ENCODE measurements around the gene MAP1LC3B2. TPM values are rescaled to one million over a fixed set of nuclear protein-coding genes. Genes with fewer than 3 reads are reported as not detected.

The MAP1LC3B2 gene
- total and polyA plus RNA-seq, 2 of the 13 experiments (the other 11 are each of a cell fraction or from before 2014, with no cell fraction given): 0.60 to 2.2 TPM

GRCh38 chr12:116589581-116589980 is 30.4 kb downstream of the MAP1LC3B2 start:
- intact Hi-C loops (cut with micrococcal nuclease; ENCODE audit: unreplicated experiment) (no loop called here), in situ Hi-C loops (cut with HindIII; ENCODE audit: extremely low pct_ligation_motif_present, low pct_unique_long_range_greater_than_20kb) (no loop called here)
- H3K36me3 ChIP-seq (replicated peaks in 1 of 2; ENCODE audit: control insufficient read depth in 1 of 2, insufficient read depth in 2 of 2, low read length in 2 of 2): no peaks in the 10 kb centered on the region
- H4K20me1 ChIP-seq (ENCODE audit: insufficient read depth, low read length): no peaks in the 10 kb centered on the region
- H3K4me3 ChIP-seq (replicated peaks in 1 of 3; ENCODE audit: insufficient read depth in 1 of 3, low read depth in 2 of 3, low read length in 3 of 3): no peak overlapping the region
- no peak overlapping the region for H2AFZ ChIP-seq (ENCODE audit: low read length)
- no peak overlapping the region for H3K9ac ChIP-seq (ENCODE audit: insufficient read depth, low read depth, low read length)
- 65% methylated on average over 9 of the region's 9 CpGs for WGBS (ENCODE audit: low lambda C conversion rate)
- H3K27me3 ChIP-seq (ENCODE audit: control insufficient read depth in 1 of 2, insufficient read depth in 2 of 2, low read length in 2 of 2): no peaks in the 10 kb centered on the region
- H3K4me2 ChIP-seq (ENCODE audit: low read depth, low read length): no peak overlapping the region
- H3K9me3 ChIP-seq (ENCODE audit: low read length): peaks cover 8% of the 10 kb centered on the region; the same call in 1 of the 2 replicates
- CTCF ChIA-PET (ENCODE audit: low intra/inter-chr PET ratio, low total read pairs): no interaction called here
- BruUV-seq (replicated peaks): no TSS peak
- POLR2A ChIA-PET: no interaction called here
- H3K27ac ChIP-seq (ENCODE audit: extremely low read length, insufficient read depth, low read length): no peak overlapping the region
- FAIRE-seq (no peak), DNase-seq (ENCODE audit: low spot score) (no peak), ATAC-seq (no peak)
- TF ChIP-seq CHD4 (IDR thresholded peaks at IDR 0.05; ENCODE audit: borderline replicate concordance, low read length): no peak
- TF ChIP-seq KLF12 (CRISPR knock-in tag; IDR thresholded peaks at IDR 0.05; ENCODE audit: borderline replicate concordance): no peak
- TF ChIP-seq JUNB (CRISPR knock-in tag; IDR thresholded peaks at IDR 0.05; ENCODE audit: borderline replicate concordance): no peak
- no peak for TF ChIP-seq ZFP90 (CRISPR knock-in tag; IDR thresholded peaks at IDR 0.05; ENCODE audit: borderline replicate concordance)
- TF ChIP-seq UBTF (CRISPR knock-in tag; IDR thresholded peaks at IDR 0.05): no peak
- TF ChIP-seq ZNF777 (CRISPR knock-in tag; IDR thresholded peaks at IDR 0.05): no peak
- no peak for TF ChIP-seq TRAFD1 (CRISPR knock-in tag; IDR thresholded peaks at IDR 0.05; ENCODE audit: borderline replicate concordance)
- TF ChIP-seq PLRG1 (conservative IDR thresholded peaks at IDR 0.05): no peak
- TF ChIP-seq TOE1 (CRISPR knock-in tag; IDR thresholded peaks at IDR 0.05): no peak
- no peak for TF ChIP-seq SYNCRIP (IDR thresholded peaks at IDR 0.05; ENCODE audit: insufficient read depth, low read depth, low read length)
- no peak for TF ChIP-seq BORCS8-MEF2B (CRISPR knock-in tag; IDR thresholded peaks at IDR 0.05)
- no peak for TF ChIP-seq GMEB2 (CRISPR knock-in tag; IDR thresholded peaks at IDR 0.05; ENCODE audit: low read depth)
- no peak for TF ChIP-seq TEAD2 (CRISPR knock-in tag; IDR thresholded peaks at IDR 0.05)
- no peak for TF ChIP-seq RARG (CRISPR knock-in tag; IDR thresholded peaks at IDR 0.05; ENCODE audit: low read depth)
- no peak for TF ChIP-seq SMAD1 (CRISPR knock-in tag; IDR thresholded peaks at IDR 0.05; ENCODE audit: borderline replicate concordance, low read depth)
- no peak for TF ChIP-seq ZSCAN25 (CRISPR knock-in tag; IDR thresholded peaks at IDR 0.05)
- no peak for TF ChIP-seq KLF11 (CRISPR knock-in tag; IDR thresholded peaks at IDR 0.05)
- H3K79me2 ChIP-seq (ENCODE audit: insufficient read depth, low read length): no peaks in the 10 kb centered on the region
- peaks cover 19% of the 10 kb centered on the region for H3K4me1 ChIP-seq (ENCODE audit: insufficient read depth, low read length)
